Liver (tissue), 9 donors: ENCODE results near the gene TUBGCP5. TPM values are rescaled to one million over a fixed set of nuclear protein-coding genes. Genes with fewer than 3 reads are reported as not detected.

Source experiments
- DNase-seq: peaks from one replicate; pipeline ENCODE4 v3.0.0-alpha.2; 2017; ENCODE audit warnings: low spot score
- H3K27ac ChIP-seq, 2 donors: one replicate each; pipeline ENCODE4 v1.7.0; 2013; ENCODE audit warnings: inconsistent platforms in 2 of 2, low read length in 2 of 2, control low read depth in 1 of 2, low read depth in 1 of 2, mild to moderate bottlenecking in 1 of 2
- H3K27me3 ChIP-seq, 4 donors: one replicate each; pipeline versions ENCODE4 v1.6.1 to v1.7.0; 2013; ENCODE audit warnings: low read length in 3 of 4, inconsistent platforms in 1 of 4, mild to moderate bottlenecking in 1 of 4, moderate library complexity in 1 of 4; ENCODE audit not compliant: control insufficient read depth in 4 of 4, insufficient read depth in 4 of 4
- H3K36me3 ChIP-seq, 4 donors: one replicate each; pipeline versions ENCODE4 v1.6.1 to v1.7.0; 2013; ENCODE audit warnings: low read length in 3 of 4, mild to moderate bottlenecking in 3 of 4, low read depth in 1 of 4, moderate library complexity in 1 of 4; ENCODE audit not compliant: control insufficient read depth in 4 of 4, insufficient read depth in 3 of 4
- H3K4me1 ChIP-seq, 4 donors: one replicate each; pipeline versions ENCODE4 v1.6.1 to v1.7.0; 2013; ENCODE audit warnings: low read length in 3 of 4, mild to moderate bottlenecking in 3 of 4, moderate library complexity in 1 of 4; ENCODE audit not compliant: control insufficient read depth in 4 of 4, insufficient read depth in 4 of 4
- H3K4me3 ChIP-seq, 3 donors: one replicate each; pipeline versions ENCODE4 v1.6.1 to v1.7.0; 2013; ENCODE audit warnings: low read length in 3 of 3, control low read depth in 1 of 3, low read depth in 1 of 3, mild to moderate bottlenecking in 1 of 3
- H3K9ac ChIP-seq, 2 donors: one replicate each; pipeline ENCODE4 v1.7.0; 2013; ENCODE audit warnings: low read length in 2 of 2, mild to moderate bottlenecking in 2 of 2, moderate library complexity in 2 of 2, control low read depth in 1 of 2, low read depth in 1 of 2
- H3K9me3 ChIP-seq, 4 donors: one replicate each; pipeline versions ENCODE4 v1.6.1 to v1.7.0; 2013; ENCODE audit warnings: low read length in 3 of 4; ENCODE audit not compliant: control insufficient read depth in 4 of 4
- EGR1 ChIP-seq, 2 donors: IDR thresholded peaks; 2 replicates each; pipeline ENCODE4 v1.6.1; 2016 to 2018; ENCODE audit warnings: antibody characterized with exemption in 2 of 2, low read depth in 2 of 2
- FOXA1 ChIP-seq: IDR thresholded peaks from 2 replicates; pipeline ENCODE4 v1.6.1; 2016; ENCODE audit warnings: antibody characterized with exemption
- FOXA2 ChIP-seq: IDR thresholded peaks from 2 replicates; pipeline ENCODE4 v1.6.1; 2016; ENCODE audit warnings: antibody characterized with exemption
- GABPA ChIP-seq, 2 donors: IDR thresholded peaks in 1 of 2; conservative IDR thresholded peaks in 1 of 2; 2 replicates each; pipeline ENCODE4 v1.6.1; 2016; ENCODE audit warnings: antibody characterized with exemption in 2 of 2, mild to moderate bottlenecking in 1 of 2, moderate library complexity in 1 of 2
- HNF4G ChIP-seq: IDR thresholded peaks from 2 replicates; pipeline ENCODE4 v1.6.1; 2016; ENCODE audit warnings: antibody characterized with exemption
- JUND ChIP-seq, 2 donors: IDR thresholded peaks; 2 replicates each; pipeline ENCODE4 v1.6.1; 2016; ENCODE audit warnings: antibody characterized with exemption in 2 of 2
- NR2F2 ChIP-seq: IDR thresholded peaks from 2 replicates; pipeline ENCODE4 v1.6.1; 2016; ENCODE audit warnings: antibody characterized with exemption
- RAD21 ChIP-seq, 2 donors: IDR thresholded peaks; 2 replicates each; pipeline ENCODE4 v1.6.1; 2016; ENCODE audit warnings: antibody characterized with exemption in 2 of 2, mild to moderate bottlenecking in 2 of 2
- RXRA ChIP-seq, 2 donors: IDR thresholded peaks; 2 replicates each; pipeline ENCODE4 v1.6.1; 2017 to 2018; ENCODE audit warnings: antibody characterized with exemption in 2 of 2, mild to moderate bottlenecking in 1 of 2
- SP1 ChIP-seq: IDR thresholded peaks from 2 replicates; pipeline ENCODE4 v1.6.1; 2018; ENCODE audit warnings: antibody characterized with exemption, mild to moderate bottlenecking
- TAF1 ChIP-seq: conservative IDR thresholded peaks from 2 replicates; pipeline ENCODE4 v1.6.1; 2016; ENCODE audit warnings: antibody characterized with exemption, mild to moderate bottlenecking
- YY1 ChIP-seq: IDR thresholded peaks from 2 replicates; pipeline ENCODE4 v1.6.1; 2016; ENCODE audit warnings: antibody characterized with exemption, mild to moderate bottlenecking
- WGBS: extraction: QIAGEN DNeasy Blood & Tissue Kit; methylation state at CpG from one replicate; pipeline ENCODE4 v1.1.7; 2013; 5-methylcytosine and 5-hydroxymethylcytosine counted together
- polyA plus RNA-seq, 2 donors: library from polyadenylated mRNA; stranded (reverse) in 1 of 2; unstranded in 1 of 2; fragments of 200-250 nt in 1 of 2; fragments of >200 nt in 1 of 2; fragmentation: Nextera tagmentation in 1 of 2; extraction: Ambion mirVana in 1 of 2; gene quantifications; one replicate each; pipeline versions ENCODE4 v1.2.1 to v1.2.3, GENCODE V29; 2013 to 2015
- total RNA-seq, 2 donors: library from RNA; depleted of rRNA; stranded (reverse); fragments of >200 nt; gene quantifications; one replicate each; pipeline ENCODE4 v1.2.3, GENCODE V29; 2014
- TF ChIP-seq, protein P1 (sequence below): fragments of 150-350 bp; IDR thresholded peaks from 2 replicates; pipeline ENCODE4 v1.5.1; 2017; ENCODE audit warnings: improper control_type of control experiment, low read depth, low read length; ENCODE audit not compliant: missing input control
- TF ChIP-seq, protein P2 (sequence below): IDR thresholded peaks from 2 replicates; pipeline ENCODE4 v1.6.1; 2016; ENCODE audit warnings: antibody characterized with exemption
- TF ChIP-seq, protein P3 (sequence below): IDR thresholded peaks from 2 replicates; pipeline ENCODE4 v1.6.1; 2016; ENCODE audit warnings: antibody characterized with exemption
- donor health status: healthy.
- donor health status: healthy.
- donor health status: healthy.
- donor health status: healthy.
- donor health status: healthy.

The TUBGCP5 gene
- total and polyA plus RNA-seq, 4 donors, result 5.5 to 17.3 (median 7.4) TPM

DNA sequence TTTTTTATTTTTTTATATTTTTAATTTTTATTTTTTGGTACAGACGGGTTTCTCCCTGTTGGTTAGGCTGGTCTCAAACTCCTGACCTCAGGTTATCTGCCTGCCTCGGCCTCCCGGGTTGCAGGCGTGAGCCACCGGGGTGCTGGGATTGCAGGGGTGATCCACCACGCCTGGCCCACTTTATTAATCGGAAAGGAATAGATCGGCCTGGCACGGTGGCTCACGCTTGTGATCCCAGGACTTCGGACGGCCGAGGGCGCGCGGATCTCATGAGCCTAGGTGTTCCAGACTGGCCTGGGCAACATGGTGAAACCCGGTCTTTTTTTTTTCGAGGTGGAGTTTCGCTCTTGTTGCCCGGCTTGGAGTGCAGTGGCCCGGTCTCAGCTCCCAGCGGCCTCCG is 26.5 kb upstream of the TUBGCP5 start:
- H3K27me3 ChIP-seq, result no peaks in the 10 kb centered on the region
- H3K36me3 ChIP-seq, result no peaks in the 10 kb centered on the region
- TF ChIP-seq EGR1 (IDR thresholded peaks at IDR 0.05; ENCODE audit: low read depth in 2 of 2) (no peak), GABPA (IDR thresholded peaks at IDR 0.05 in 1 of 2, conservative IDR thresholded peaks at IDR 0.05 in 1 of 2) (no peak), NR2F2 (no peak), FOXA1 (no peak), YY1 (no peak), FOXA2 (no peak), RXRA (IDR thresholded peaks at IDR 0.05) (no peak), TAF1 (no peak)
- TF ChIP-seq, protein P1, sequence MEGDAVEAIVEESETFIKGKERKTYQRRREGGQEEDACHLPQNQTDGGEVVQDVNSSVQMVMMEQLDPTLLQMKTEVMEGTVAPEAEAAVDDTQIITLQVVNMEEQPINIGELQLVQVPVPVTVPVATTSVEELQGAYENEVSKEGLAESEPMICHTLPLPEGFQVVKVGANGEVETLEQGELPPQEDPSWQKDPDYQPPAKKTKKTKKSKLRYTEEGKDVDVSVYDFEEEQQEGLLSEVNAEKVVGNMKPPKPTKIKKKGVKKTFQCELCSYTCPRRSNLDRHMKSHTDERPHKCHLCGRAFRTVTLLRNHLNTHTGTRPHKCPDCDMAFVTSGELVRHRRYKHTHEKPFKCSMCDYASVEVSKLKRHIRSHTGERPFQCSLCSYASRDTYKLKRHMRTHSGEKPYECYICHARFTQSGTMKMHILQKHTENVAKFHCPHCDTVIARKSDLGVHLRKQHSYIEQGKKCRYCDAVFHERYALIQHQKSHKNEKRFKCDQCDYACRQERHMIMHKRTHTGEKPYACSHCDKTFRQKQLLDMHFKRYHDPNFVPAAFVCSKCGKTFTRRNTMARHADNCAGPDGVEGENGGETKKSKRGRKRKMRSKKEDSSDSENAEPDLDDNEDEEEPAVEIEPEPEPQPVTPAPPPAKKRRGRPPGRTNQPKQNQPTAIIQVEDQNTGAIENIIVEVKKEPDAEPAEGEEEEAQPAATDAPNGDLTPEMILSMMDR, result no peak
- H3K4me3 ChIP-seq, result no peak overlapping the region
- 94% methylated on average over 23 of the region's 23 CpGs for WGBS
- H3K4me1 ChIP-seq, result no peaks in the 10 kb centered on the region
- H3K9ac ChIP-seq, result no peak overlapping the region
- peaks cover 0 to 2% (median 0%) of the 10 kb centered on the region in 4 donors for H3K9me3 ChIP-seq
- no peak for DNase-seq
- no peak overlapping the region for H3K27ac ChIP-seq

DNA sequence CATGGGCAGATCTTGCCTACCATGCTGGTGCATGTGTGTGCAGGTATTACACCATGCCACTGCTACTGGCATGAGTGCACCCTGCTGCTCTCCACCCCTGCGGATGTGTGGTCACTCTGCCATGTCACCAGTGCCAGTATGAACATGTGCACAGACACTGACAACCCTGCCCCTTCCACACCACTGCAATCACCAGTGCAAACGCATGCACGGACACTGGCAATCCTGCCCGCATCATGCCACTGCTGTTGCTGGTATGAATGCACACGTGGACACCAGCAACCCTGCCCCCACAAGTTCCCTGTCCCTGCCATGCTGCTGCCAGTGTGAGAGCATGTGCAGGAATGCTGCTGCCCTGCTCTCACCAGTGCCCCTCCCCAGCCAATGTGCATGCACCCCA is 24.8 kb upstream of the TUBGCP5 start:
- H3K4me3 ChIP-seq, result no peak overlapping the region
- H3K4me1 ChIP-seq, result no peaks in the 10 kb centered on the region
- 68% methylated on average over 5 of the region's 5 CpGs for WGBS
- H3K9me3 ChIP-seq, result peaks cover 0 to 2% (median 0%) of the 10 kb centered on the region in 4 donors
- TF ChIP-seq RAD21 (IDR thresholded peaks at IDR 0.05) (no peak), FOXA1 (no peak), FOXA2 (no peak), JUND (IDR thresholded peaks at IDR 0.05) (no peak), YY1 (no peak), RXRA (IDR thresholded peaks at IDR 0.05) (no peak), SP1 (no peak), HNF4G (no peak), TAF1 (no peak), GABPA (IDR thresholded peaks at IDR 0.05 in 1 of 2, conservative IDR thresholded peaks at IDR 0.05 in 1 of 2) (no peak)
- TF ChIP-seq, protein P2, sequence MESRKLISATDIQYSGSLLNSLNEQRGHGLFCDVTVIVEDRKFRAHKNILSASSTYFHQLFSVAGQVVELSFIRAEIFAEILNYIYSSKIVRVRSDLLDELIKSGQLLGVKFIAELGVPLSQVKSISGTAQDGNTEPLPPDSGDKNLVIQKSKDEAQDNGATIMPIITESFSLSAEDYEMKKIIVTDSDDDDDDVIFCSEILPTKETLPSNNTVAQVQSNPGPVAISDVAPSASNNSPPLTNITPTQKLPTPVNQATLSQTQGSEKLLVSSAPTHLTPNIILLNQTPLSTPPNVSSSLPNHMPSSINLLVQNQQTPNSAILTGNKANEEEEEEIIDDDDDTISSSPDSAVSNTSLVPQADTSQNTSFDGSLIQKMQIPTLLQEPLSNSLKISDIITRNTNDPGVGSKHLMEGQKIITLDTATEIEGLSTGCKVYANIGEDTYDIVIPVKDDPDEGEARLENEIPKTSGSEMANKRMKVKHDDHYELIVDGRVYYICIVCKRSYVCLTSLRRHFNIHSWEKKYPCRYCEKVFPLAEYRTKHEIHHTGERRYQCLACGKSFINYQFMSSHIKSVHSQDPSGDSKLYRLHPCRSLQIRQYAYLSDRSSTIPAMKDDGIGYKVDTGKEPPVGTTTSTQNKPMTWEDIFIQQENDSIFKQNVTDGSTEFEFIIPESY, result no peak
- TF ChIP-seq, protein P1, result no peak
- TF ChIP-seq, protein P3, sequence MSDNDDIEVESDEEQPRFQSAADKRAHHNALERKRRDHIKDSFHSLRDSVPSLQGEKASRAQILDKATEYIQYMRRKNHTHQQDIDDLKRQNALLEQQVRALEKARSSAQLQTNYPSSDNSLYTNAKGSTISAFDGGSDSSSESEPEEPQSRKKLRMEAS, result no peak
- no peaks in the 10 kb centered on the region for H3K27me3 ChIP-seq
- no peak for DNase-seq
- no peaks in the 10 kb centered on the region for H3K36me3 ChIP-seq
- no peak overlapping the region for H3K9ac ChIP-seq
- H3K27ac ChIP-seq, result no peak overlapping the region
